Gastrocnemius medialis (tissue), 4 donors: Measurements from ENCODE around the gene COBL.

ENCODE experiments used
- CTCF ChIP-seq, 5 experiments: fragments of 450-650 bp in 3 of 5; fragments of 200-600 bp in 2 of 5; sonication (generic) in 2 of 5; IDR thresholded peaks in 4 of 5; conservative IDR thresholded peaks in 1 of 5; 1 replicate in 4 of 5; 2 replicates in 1 of 5; pipeline ENCODE4 v1.5.1; 2016 to 2019; ENCODE audit warnings: antibody characterized with exemption in 5 of 5, mild to moderate bottlenecking in 3 of 5, moderate library complexity in 3 of 5
- POLR2A ChIP-seq, 2 donors: fragments of 450-650 bp; IDR thresholded peaks; one replicate each; pipeline ENCODE4 v1.6.1; 2017; ENCODE audit warnings: antibody characterized with exemption in 2 of 2, mild to moderate bottlenecking in 2 of 2, moderate library complexity in 2 of 2

- TF ChIP-seq POLR2A (IDR thresholded peaks at IDR 0.05) (no peak), CTCF (IDR thresholded peaks at IDR 0.05 in 4 of 5, conservative IDR thresholded peaks at IDR 0.05 in 1 of 5) (no peak)
These were observed 66.1 kb downstream of the COBL start for GRCh38 chr7:51250512-51250911.
